ENCODE data around the gene ZDHHC7. TPM values are rescaled to one million over a fixed set of nuclear protein-coding genes. Genes with fewer than 3 reads are reported as not detected.

ZDHHC7 gene
- total RNA-seq, 1 donor from 2014 or later, result 79.7 TPM

DNA sequence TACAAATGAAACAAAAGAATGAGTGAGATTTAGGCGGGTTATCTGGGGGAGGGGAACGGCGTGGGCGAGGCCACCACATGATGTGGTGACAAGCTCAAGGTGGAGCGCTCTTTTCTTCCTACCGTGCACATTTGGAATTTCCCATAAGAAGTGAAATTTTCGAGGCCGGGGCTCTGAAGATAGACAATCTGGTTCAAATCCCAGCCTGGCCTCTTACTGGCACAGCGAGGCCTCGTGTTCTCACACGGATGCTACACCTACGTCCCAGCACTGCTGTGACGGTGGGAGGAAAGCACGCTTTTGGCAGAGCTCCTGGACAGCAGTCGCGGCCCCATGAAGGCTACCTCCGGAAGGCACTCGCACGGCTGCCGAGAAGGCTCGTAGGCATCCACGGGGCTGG, 25.2 kb downstream of the ZDHHC7 start:
- Histone ChIP-seq H3K36me3 (peaks cover 77% of the 10 kb centered on the region), H3K9me3 (no peaks in the 10 kb centered on the region), H3K4me3 (no peak overlapping the region), H3K4me1 (peaks cover 22% of the 10 kb centered on the region), H3K27me3 (no peaks in the 10 kb centered on the region), H3K27ac (no peak overlapping the region)
- intact Hi-C loops (cut with DNase I), result no loop called here
- TF ChIP-seq, protein P1, sequence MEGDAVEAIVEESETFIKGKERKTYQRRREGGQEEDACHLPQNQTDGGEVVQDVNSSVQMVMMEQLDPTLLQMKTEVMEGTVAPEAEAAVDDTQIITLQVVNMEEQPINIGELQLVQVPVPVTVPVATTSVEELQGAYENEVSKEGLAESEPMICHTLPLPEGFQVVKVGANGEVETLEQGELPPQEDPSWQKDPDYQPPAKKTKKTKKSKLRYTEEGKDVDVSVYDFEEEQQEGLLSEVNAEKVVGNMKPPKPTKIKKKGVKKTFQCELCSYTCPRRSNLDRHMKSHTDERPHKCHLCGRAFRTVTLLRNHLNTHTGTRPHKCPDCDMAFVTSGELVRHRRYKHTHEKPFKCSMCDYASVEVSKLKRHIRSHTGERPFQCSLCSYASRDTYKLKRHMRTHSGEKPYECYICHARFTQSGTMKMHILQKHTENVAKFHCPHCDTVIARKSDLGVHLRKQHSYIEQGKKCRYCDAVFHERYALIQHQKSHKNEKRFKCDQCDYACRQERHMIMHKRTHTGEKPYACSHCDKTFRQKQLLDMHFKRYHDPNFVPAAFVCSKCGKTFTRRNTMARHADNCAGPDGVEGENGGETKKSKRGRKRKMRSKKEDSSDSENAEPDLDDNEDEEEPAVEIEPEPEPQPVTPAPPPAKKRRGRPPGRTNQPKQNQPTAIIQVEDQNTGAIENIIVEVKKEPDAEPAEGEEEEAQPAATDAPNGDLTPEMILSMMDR (IDR thresholded peaks at IDR 0.05), result no peak
- DNase-seq (no peak), ATAC-seq (no peak)

DNA sequence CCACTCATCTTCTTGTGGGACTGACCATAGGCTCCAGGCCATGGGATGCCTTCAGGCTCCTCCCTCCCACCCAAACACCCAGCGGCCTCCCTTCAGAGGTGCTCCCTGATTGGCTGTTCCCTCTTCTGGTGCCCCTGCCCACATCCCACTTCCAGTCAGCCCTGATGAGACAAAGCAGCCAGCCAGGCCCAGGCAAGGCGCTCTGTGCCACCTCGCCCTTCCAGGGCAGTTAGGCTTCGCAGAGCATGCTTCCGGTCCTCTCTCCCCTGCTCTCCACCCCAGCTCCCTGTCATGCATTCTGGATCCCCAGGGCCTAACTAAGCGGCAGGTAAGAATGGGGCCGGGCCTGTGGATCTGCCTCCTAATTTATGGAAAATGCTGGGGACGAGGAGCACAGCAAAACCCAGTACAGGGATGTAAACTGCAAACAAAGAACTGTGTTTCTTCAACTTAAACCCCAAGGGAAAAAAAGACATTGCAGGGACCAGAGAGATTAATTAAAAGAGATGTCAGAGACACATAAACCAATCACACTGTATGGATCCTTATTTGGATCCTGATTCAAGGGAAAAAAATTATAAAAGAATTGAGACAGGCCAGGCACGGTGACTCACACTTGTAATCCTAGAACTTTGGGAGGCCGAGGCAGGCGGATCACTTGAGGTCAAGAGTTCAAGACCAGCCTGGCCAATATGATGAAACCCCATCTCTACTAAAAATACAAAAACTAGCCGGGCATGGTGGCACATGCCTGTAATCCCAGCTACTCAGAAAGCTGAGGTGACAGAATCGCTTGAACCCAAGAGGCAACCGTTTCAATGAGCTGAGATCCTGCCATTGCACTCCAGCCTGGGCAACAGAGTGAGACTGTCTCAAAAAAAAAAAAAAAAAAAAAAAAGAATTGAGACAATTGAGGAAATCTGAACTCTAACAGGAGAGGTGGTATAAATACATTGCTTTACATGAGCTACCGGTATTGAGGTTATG, 26.0 kb downstream of the ZDHHC7 start:
- Histone ChIP-seq H3K27me3 (no peaks in the 10 kb centered on the region), H3K36me3 (peaks cover 77% of the 10 kb centered on the region), H3K4me3 (no peak overlapping the region), H3K4me1 (peaks cover 22% of the 10 kb centered on the region), H3K9me3 (no peaks in the 10 kb centered on the region), H3K27ac (no peak overlapping the region)
- TF ChIP-seq, protein P1 (IDR thresholded peaks at IDR 0.05), result no peak
- no peak for DNase-seq
- intact Hi-C loops (cut with DNase I), result no loop called here
- no peak for ATAC-seq

DNA sequence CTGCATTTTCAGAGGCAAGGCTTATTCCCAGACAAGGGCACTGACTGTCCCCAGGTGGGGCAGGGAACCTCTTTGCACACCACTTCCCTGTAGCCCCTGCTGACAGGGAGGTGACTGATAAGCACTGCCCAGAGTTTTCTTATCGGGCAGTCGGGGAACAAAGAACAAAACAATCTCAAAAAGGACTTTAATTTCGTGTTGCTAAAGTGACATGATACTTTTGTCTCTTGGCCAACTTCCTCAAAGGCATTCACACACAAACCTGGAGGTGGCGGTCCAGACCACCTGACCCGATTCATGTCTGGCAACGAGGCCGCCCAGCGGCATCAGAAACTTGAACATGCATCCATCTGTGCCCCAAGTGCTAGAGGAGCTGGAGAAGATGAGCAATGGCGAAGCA, 28.9 kb downstream of the ZDHHC7 start:
- peak overlapping the region; percentile 47 for H3K27ac ChIP-seq

DNA sequence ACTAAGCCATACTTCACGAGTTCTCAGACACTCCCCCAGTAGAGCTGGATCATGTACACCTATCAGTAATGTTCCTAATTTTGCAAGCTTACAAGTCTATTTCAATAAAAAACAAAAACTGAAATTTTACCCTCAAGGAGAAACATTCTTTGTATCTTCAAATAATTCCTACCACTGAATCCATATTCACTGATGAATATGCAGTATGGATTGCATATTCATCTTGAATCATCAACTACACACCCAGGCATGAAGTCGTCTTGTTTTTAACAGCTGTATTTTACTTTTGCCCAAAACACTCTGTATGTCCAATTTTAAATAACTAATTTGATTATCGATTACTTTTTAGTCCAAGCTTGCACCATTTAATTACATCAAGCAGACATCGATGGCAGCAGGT, 31.8 kb downstream of the ZDHHC7 start:
- Histone ChIP-seq H3K27me3 (no peaks in the 10 kb centered on the region), H3K9me3 (no peaks in the 10 kb centered on the region), H3K36me3 (peaks cover 74% of the 10 kb centered on the region), H3K4me1 (peaks cover 32% of the 10 kb centered on the region), H3K4me3 (no peak overlapping the region), H3K27ac (no peak overlapping the region)
- DNase-seq (no peak), ATAC-seq (no peak)
- intact Hi-C loops (cut with DNase I), result no loop called here
- TF ChIP-seq, protein P1 (IDR thresholded peaks at IDR 0.05), result no peak

More for the DNA sequence above, 28.9 kb downstream of the ZDHHC7 start:
- Histone ChIP-seq H3K9me3 (no peaks in the 10 kb centered on the region), H3K4me1 (peaks cover 28% of the 10 kb centered on the region), H3K36me3 (peaks cover 74% of the 10 kb centered on the region), H3K4me3 (no peak overlapping the region), H3K27me3 (no peaks in the 10 kb centered on the region)
- intact Hi-C loops (cut with DNase I), result no loop called here
- TF ChIP-seq, protein P1 (IDR thresholded peaks at IDR 0.05), result no peak
- ATAC-seq (peak; percentile 58), DNase-seq (peak; percentile 74)

DNA sequence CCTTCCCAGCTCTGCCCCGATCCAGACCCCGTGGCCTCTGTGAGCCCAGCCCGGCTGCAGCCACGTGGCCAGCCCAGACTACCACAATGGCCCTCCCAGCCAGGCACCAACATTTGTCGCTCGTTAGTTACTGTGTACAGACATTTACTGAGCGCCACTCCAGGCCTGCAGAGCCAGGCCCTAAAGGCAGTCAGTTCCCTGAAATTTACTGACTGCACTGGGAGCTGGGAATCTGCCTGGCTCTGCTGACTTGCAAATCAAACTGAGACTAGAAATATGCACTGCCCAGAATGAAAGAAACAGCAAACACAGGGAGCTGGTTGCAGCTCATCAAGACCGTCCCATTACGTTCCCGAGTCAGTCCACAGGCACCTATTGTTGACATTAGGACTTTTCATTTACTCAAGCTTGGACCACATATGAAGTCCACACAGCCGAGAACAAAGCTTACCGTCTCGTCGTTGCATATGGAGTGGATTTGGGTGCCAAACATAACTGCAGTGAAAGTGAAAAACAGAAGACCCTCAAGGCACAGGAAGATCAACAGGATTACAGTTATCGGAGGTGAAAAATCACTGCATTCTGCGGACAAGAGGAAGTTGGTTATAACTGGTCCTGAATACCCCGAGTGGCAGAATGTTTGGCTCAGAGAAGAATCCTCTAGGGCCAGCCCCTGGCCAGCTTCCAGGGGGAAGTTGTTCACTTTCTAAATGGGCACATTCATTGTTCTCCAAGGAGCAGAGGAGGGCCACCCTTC, 34.5 kb downstream of the ZDHHC7 start:
- ATAC-seq (peak; percentile 68), DNase-seq (peak; percentile 81)
- Histone ChIP-seq H3K27me3 (no peaks in the 10 kb centered on the region), H3K9me3 (no peaks in the 10 kb centered on the region), H3K4me3 (no peak overlapping the region), H3K27ac (peak overlapping the region; percentile 36), H3K36me3 (peaks cover 79% of the 10 kb centered on the region), H3K4me1 (peaks cover 20% of the 10 kb centered on the region)
- intact Hi-C loops (cut with DNase I), result no loop called here
- TF ChIP-seq, protein P1 (IDR thresholded peaks at IDR 0.05), result no peak

All from upper lobe of right lung (tissue), 1 donor.